22Rv1 (cell line): ENCODE measurements around the gene CORO6.

ENCODE experiments used
- ZFX ChIP-seq: fragments of 450-650 bp; IDR thresholded peaks from 2 replicates; pipeline ENCODE4 v1.6.1; 2017; ENCODE audit warnings: antibody characterized with exemption, borderline replicate concordance
- TF ChIP-seq, protein P1 (sequence below): fragments of 450-650 bp; IDR thresholded peaks from 2 replicates; pipeline ENCODE4 v1.5.1; 2017; ENCODE audit warnings: mild to moderate bottlenecking

DNA sequence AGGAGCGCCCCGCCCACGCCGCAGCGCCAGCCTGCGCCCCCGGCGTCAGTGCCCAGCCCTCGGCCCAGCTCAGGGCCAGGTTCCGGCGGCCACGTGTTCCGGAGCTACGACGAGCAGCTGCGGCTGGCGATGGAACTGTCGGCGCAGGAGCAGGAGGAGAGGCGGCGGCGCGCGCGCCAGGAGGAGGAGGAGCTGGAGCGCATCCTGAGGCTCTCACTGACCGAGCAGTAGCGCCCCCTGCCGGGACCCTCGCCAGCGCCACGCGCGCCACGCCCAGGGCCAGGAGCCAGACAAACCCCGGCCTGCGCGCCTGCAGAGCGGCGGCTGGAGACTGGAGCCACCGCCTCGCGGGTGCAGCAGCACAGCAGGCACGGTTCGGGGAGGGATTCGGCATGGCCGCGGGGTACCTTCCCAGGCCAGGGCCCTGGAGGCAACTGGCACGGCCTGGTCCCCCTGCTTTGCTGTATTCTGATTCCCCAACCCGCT is 9.3 kb downstream of the CORO6 start:
- TF ChIP-seq, protein P1, sequence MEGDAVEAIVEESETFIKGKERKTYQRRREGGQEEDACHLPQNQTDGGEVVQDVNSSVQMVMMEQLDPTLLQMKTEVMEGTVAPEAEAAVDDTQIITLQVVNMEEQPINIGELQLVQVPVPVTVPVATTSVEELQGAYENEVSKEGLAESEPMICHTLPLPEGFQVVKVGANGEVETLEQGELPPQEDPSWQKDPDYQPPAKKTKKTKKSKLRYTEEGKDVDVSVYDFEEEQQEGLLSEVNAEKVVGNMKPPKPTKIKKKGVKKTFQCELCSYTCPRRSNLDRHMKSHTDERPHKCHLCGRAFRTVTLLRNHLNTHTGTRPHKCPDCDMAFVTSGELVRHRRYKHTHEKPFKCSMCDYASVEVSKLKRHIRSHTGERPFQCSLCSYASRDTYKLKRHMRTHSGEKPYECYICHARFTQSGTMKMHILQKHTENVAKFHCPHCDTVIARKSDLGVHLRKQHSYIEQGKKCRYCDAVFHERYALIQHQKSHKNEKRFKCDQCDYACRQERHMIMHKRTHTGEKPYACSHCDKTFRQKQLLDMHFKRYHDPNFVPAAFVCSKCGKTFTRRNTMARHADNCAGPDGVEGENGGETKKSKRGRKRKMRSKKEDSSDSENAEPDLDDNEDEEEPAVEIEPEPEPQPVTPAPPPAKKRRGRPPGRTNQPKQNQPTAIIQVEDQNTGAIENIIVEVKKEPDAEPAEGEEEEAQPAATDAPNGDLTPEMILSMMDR = peak; percentile 80
- no peak for TF ChIP-seq ZFX
